Suprapubic skin (tissue), 4 donors: ENCODE results near the gene MED26.

ENCODE experiments used
- EP300 ChIP-seq: sonication (generic); formaldehyde crosslinking; IDR thresholded peaks from one replicate; pipeline ENCODE4 v1.6.1; 2017; ENCODE audit warnings: antibody characterized with exemption
- POLR2A ChIP-seq, 2 donors: fragments of 450-650 bp; IDR thresholded peaks; one replicate each; pipeline ENCODE4 v1.6.1; 2017; ENCODE audit warnings: antibody characterized with exemption in 2 of 2, mild to moderate bottlenecking in 2 of 2, moderate library complexity in 2 of 2
- POLR2AphosphoS5 ChIP-seq, 3 donors: sonication (generic); formaldehyde crosslinking; IDR thresholded peaks; one replicate each; pipeline ENCODE4 v1.6.1; 2017; ENCODE audit warnings: antibody characterized with exemption in 3 of 3

DNA sequence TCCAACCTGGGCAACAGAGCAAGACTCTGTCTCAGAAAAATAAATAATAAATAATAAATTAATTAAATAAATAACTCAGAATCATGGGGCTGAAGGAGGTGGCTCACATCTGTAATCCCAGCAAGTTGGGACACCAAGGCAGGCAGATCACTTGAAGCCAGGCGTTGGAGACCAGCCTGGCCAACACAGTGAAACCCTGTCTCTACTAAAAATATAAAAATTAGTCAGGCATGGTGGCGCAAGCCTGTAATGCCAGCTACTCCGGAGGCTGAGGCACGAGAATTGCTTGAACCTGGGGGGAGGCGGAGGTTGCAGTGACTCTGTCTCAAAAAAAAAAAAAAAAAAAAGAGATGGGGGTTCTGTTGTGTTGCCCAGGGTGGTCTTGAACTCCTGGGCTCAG is 40.2 kb upstream of the MED26 start:
- TF ChIP-seq EP300 (no peak), POLR2AphosphoS5 (IDR thresholded peaks at IDR 0.05) (no peak), POLR2A (IDR thresholded peaks at IDR 0.05) (no peak)
